Activated CD4-positive, alpha-beta T cell treated with anti-CD3 and anti-CD28 coated beads for 24 hours (primary cell): ENCODE results near the gene FAM169A.
"Not testable (repeated sequence)": the region's sequence is repeated elsewhere in the genome, so short reads cannot be mapped to it uniquely, and the experiment has no call there.

ENCODE experiments used
- DNase-seq, 2 donors: peaks; one replicate each; pipeline ENCODE4 v3.0.0-alpha.2; 2020; ENCODE audit warnings: low read depth in 2 of 2

FAM169A gene

GRCh38 chr5:74865804-74866595, at the start of gene FAM169A:
FAM169A (minus strand) TSS chr5:74866387; CDS start chr5:74841676, 24,711 bp downstream.
- DNase-seq = peak; percentile 8 to 34

DNA sequence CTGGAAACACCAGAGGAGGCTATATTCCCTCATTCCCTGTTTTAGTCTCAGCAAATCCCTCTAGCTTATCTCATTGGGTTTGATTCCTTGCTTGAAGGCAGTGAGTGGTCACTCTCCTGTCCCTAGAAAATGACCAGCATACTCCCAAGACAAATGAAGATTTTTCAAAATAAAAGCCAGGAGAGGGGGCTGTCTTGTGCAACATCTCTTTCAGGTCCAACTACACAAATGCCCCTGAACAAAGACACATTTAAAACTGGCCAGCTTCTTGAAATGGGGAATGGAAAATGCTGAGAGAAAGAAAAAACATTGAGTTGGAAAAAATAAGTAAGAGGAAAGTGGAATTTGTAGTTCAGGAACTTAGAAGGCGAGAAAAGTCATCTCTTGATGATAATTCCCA, 49.3 kb upstream of the FAM169A start:
- DNase-seq = no peak

- not testable (repeated sequence) for DNase-seq
Measured at GRCh38 chr5:74911421-74911820, 45.2 kb upstream of the FAM169A start.

- not testable (repeated sequence) for DNase-seq
Measured at GRCh38 chr5:74909888-74910287, 43.7 kb upstream of the FAM169A start.

- DNase-seq = not testable (repeated sequence)
Measured at GRCh38 chr5:74908237-74908636, 42.0 kb upstream of the FAM169A start.

GRCh38 chr5:74904713-74905112, 38.5 kb upstream of the FAM169A start:
- not testable (repeated sequence) for DNase-seq

DNA sequence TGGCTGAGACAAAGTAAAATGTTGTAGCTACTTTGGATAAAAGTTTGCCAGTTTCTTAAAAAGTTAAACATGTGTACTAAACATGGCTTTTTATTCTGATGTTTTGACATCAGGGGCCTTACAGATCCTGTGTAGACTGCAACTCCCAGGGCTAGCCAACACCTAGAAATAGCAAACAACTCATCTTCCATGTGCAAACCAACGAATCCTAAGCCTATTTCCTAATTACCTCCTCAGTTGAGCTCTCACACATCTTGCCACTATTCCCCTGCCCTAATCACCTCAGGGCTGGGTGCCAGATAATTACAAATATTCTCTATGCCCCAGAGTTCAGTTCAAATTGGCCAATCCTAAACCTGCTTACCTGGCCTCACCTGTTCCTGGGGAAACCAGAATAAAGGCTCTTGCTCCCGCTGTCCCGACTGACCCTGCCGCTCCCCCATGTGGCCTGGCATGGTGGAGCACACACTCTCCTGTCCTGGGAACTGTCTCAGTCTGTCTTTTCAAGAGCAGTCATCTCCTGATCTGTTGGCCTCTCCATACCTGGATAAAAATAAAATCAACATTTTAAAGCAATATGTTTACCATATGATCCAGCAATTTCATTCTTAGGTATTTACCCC, 37.1 kb upstream of the FAM169A start:
- DNase-seq = no peak

GRCh38 chr5:74897049-74897448, 30.9 kb upstream of the FAM169A start:
- no peak for DNase-seq

DNA sequence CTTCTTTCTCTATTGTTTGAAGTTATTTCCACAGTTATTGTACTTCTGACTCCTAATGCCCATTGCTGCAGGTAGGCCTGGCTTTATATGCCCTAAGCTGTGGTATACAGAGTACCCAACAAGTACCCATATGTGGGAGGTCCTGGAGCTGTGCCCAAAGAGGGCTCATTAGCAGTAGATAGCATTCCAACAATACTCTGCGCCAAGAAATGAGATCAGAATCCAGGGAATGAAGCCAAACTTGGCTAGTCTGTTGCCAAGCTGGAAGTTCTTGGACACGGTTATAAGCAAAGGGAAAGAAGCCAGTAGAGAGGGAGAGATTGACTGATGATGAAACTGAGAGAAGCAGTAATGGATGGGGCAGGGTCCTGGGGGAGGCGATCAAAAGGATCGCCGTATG, 29.7 kb upstream of the FAM169A start:
- DNase-seq = no peak

DNA sequence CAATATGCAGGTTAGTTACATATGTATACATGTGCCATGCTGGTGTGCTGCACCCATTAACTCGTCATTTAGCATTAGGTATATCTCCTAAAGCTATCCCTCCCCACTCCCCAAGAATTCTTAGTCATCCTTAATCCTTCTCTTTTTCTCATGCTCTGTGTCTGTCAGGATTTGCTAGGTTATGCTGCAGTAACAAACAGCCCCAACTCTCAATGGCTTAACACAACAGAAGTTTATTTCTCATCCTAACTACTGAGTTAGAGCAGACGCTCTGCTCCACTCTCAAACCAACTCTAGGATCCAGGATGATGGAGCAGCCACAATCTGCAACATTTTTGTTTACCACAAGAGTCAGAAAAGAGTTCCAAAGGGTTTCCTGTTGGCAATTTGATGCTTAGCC, 28.2 kb upstream of the FAM169A start:
- no peak for DNase-seq

- no peak for DNase-seq
Measured at GRCh38 chr5:74892921-74893320, 26.7 kb upstream of the FAM169A start.

DNA sequence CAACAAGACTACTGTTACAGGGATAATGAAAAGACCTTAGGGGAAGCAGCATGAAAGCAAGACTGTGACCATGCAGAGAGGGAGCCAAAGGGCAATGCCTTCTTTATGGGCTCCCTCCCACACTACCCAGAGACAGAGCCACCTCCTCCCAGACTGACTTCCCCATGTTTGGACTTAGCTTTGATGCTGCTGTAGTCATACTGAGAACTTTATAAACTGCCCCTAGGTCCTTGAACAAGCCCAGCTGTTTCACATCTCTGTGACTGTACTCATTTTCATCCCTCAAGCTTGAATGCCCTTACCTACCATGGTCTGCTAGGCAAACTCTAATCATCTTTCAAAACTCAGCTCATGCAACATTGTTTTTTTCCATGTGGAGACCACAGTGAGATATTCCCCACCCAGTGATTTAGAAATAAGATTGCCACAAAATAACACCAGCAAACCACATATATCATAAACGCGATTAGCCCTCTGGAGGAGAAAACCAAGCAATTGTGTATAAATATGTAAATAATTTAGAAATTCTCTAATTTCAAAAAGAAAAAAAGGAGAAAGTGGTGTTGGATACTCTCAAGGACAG, 23.4 kb upstream of the FAM169A start:
- no peak for DNase-seq

- DNase-seq = no peak
Measured at GRCh38 chr5:74888117-74888516, 21.9 kb upstream of the FAM169A start.

GRCh38 chr5:74885170-74885569, 19.0 kb upstream of the FAM169A start:
- DNase-seq = no peak

- DNase-seq = not testable (repeated sequence)
Measured at GRCh38 chr5:74882379-74883134, 16.4 kb upstream of the FAM169A start.

GRCh38 chr5:74877624-74878304, 11.6 kb upstream of the FAM169A start:
- DNase-seq = no peak

- DNase-seq = no peak
Measured at GRCh38 chr5:74875994-74876791, 10.0 kb upstream of the FAM169A start.

GRCh38 chr5:74873525-74874249, 7.5 kb upstream of the FAM169A start:
- DNase-seq = no peak

DNA sequence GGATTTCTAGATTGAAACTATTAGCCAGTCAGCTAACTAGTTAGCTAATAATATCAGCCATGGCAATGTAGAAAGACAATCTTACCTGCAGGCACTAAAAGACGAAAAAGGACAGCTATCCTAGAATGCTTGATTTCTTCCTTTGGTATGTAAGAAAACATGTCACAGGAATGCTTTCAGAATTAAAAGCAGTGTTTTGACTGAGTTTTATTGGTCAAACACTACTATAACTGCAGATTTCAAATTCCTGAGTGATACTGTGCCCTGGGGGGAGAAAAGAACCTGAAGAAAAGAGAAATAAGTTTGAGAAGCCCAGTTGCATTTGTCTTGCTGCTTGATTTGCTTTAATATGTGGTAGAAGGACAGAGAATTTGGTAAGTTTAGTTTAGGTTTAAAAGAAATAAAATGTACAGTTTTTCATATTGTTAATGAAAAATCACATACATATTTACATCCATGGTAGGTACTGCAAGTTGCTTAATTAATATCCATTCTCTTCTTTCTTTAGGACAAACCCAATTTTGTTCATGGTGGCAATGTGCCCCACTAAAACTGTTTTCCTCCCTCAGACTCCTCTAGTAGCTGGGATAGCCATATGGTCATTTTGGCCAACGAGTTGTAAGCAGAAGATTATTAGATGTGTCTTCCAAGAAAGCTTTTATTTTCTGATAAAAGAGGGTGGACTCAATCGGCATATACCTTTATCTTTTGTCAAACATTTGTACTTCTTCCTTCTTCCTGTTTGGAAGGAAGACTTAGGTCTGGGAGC, 4.3 kb upstream of the FAM169A start:
- no peak for DNase-seq
